Stimulated activated CD4-positive, alpha-beta T cell treated with anti-CD3 and anti-CD28 coated beads, Interleukin-2, amount 100 ng/mL, for 24 hours (primary cell): ENCODE measurements around the gene CACNA1C.

Experiments
- DNase-seq, 2 donors: peaks; one replicate each; pipeline ENCODE4 v3.0.0-alpha.2; 2020

Gene CACNA1C

DNA sequence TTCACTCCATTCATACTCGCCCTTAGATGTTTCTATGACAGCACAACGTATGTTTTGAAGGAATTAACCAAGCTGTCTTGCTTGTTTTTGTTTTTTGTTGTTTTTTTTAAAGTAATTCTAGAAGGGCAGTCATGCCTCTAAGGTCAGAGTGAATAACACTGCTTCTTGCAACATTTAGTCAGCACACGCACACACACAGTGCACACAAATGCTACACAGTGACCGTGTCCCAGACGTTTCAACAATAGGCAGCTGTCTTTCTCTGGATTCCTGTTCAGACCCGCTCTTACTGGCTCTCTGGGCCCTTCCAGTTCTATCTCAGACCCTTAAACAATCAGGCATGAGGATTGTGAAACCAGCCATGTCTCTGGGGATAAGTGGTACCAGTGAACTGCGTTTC, 391.0 kb downstream of the CACNA1C start:
- no peak for DNase-seq

DNA sequence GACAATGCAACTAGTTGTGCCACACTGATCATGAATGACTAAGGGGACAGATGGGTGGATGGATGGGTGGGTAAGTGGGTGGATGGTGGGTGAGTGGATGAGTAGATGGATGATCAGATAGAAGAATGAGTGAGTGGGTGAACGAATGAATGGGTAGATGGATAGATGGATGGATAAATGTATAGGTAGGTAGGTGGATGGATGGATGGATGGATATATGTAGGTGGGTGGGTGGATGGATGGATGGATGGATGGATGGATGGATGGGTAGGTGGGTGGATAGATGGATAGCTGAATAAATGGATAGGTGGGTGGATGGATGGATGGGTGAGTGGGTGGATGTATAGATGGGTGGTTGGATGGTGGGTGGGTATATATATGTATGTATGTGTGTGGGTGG, 393.2 kb downstream of the CACNA1C start:
- no peak for DNase-seq

DNA sequence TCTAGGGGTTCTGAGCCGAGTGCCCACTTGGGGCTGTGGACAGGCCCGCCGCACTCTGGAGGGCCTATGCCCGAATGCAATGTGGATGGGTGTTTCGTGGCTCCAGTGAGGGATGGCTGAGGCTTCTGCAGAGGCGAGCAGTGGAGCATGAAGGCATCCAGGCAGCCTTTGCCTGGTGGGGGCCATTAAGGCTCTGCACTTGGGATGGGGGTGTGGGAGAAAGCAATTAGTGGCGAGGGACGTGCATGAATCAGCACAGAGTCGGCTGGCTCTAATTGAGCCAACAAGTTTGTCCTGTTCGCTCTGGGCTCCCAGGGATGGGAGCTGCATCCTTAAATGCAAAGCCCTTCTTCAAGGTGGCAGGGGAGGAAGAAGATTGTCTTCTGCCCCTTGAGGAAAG, 395.1 kb downstream of the CACNA1C start:
- DNase-seq = no peak

DNA sequence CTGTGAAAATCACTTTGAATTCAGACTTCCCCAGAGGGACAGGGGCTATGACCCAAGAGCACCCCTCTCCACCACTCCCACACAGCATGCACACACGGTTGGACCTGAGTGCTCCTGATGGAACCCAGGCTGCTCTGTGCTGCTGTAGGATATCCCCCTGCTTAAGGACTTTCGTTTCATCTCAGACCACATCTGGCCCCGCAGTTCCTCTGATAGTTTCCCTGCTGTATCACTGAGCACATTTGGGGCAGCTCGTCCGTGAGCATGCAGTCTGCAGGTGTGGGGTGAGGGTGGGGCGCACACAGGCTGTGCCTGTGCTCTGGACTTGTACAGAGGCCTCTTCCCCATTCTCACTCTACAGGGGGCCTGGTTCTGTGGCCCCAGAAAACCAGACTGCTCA, 396.8 kb downstream of the CACNA1C start:
- no peak for DNase-seq

DNA sequence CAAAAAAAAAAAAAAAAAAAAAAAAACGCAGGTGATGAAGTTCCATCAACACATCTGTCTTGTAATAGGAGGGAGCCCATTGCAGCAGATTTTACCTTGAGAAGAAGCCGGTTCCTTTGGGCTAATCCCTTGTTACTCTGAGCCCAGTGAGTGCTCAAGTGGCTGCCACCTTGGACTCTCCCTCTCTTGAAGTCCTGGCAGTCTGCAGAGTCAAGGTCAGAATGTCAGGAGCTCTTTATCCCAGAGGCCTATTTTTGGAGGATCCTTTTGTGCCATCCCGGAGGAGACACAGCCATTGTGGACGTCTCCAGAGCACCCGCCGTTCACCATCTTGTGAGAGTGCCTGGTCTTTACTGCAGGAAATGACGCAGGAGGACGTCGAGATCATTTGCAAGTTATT, 397.8 kb downstream of the CACNA1C start:
- DNase-seq = no peak

DNA sequence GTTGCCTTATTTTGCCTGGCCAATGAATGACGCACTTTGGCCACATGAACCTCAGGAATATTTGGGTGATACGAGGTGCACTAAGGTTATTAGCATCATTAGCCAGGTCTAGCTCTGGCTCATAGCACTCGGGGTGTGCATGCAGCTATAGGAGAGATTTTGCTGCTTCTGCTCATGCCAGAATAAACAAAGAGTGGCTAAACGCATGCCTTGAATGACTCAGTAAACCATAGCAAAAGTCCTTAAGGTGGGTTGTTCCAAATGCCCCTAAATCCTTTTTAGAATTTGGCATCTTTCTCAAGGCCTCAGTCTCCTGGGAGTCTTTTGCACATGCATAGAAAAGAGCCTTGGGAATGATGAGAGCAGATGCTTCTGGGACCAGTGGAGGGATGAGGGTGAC, 398.2 kb downstream of the CACNA1C start:
- no peak for DNase-seq

DNA sequence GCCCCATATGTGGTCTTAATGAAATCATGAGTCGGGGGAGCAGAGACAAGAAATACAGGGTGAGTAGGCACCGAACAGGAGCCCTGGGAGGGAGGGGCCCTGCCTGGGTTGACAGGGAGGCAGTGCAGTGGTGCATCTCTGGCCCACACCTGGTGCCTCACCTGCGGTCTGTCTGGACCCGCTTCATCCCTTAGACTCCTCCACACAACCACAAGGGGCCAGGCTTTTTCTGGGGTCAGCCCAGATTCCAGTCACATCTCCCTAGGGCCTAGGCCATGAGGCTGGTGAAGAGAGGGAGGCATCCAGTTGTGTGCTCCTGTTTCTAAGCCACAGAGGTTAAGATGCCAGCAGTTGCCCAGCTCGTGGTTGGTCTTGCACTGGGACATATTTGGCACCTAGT, 398.7 kb downstream of the CACNA1C start:
- no peak for DNase-seq

DNA sequence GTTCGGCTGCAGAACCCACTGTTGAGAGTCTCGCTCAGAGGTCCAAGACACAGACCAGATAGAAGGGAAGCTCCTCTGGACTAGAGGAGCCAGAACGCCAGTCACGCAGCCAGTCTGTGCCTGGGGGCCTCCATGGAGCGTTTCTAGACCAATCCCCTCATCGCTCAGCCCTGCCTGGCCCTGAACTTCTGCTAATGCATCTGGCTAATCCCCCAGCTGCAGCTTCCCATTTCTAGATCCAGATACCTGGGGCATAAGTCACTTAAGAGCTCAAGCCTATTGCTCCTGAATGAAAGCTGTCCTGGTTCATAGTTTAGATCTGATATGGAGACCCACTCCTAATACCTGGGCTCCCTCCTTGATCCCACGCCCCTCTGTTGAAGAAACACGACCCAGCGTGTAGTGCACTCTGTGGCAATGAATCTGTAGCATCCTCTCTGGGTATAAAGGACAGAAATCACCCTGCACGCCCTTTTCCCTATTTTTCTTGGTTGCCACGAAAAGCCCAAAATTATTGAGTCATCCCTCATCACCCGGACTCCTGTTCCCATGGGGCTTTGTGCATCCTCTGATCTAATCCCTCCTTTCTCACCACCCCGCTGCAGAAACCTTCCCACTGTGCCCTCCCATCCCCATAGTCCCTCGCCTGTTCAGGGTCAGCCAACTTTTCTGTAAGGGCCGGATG, 400.4 kb downstream of the CACNA1C start:
- no peak for DNase-seq

DNA sequence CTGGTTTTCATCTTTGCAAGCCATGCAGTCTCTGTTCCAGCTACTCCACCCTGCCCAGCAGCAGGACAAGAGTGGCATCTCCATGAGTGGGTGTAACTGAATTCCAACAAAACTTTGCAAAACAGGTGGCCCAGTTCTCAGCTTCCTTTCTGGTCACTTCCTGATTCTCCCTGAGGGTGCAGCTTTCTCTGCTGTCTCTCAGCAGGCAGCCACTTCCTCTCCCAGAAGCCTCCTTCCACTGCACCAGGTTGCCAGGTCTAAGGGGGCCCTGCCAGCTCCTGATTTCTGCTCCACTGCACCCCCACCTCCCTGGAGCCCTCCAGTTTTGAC, 400.9 kb downstream of the CACNA1C start:
- no peak for DNase-seq

DNA sequence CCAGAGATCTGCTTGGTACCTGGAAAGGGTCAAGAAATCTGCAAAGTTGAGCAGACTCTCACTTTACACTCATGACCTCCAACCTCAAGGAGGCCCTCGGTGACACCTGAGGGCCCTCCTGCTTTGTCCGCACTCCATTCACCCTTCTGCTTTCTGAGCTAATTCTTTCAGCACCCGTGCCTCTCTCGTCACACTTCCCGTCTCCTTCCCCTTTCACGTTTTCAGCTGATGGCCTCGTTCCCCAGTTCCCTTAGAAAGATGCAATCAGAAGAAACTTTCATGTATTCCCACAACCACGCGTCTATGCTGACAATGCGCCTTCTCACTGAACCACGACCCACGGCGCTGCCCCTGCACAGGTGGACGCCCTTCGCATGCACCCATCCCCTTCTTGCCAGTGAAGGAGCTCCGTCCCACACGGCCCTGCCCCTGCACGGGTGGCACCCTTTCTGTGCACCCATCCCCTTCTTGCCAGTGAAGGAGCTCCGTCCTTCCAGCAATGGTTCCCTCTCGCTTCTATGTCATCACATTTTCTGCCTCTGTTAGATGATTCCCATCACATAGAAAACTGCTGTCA, 401.9 kb downstream of the CACNA1C start:
- no peak for DNase-seq

DNA sequence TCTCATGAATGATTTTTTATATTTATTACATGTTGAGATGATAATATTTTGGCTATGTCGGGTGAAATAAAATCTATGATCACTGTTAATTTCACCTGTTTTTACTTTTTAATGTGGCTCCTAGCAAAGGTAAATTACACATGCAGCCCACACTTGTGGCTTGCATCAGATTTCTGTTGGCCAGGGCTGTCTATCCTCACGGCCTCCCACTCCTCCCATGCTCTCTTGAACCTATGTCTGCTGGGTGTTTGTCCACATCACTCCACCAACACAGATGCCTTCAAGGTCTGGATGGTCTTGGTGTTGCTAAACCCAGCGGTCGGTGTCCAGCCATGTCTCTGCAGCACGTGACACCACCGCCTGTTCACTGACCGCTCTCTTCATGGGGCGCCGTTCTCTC, 402.6 kb downstream of the CACNA1C start:
- DNase-seq = no peak

DNA sequence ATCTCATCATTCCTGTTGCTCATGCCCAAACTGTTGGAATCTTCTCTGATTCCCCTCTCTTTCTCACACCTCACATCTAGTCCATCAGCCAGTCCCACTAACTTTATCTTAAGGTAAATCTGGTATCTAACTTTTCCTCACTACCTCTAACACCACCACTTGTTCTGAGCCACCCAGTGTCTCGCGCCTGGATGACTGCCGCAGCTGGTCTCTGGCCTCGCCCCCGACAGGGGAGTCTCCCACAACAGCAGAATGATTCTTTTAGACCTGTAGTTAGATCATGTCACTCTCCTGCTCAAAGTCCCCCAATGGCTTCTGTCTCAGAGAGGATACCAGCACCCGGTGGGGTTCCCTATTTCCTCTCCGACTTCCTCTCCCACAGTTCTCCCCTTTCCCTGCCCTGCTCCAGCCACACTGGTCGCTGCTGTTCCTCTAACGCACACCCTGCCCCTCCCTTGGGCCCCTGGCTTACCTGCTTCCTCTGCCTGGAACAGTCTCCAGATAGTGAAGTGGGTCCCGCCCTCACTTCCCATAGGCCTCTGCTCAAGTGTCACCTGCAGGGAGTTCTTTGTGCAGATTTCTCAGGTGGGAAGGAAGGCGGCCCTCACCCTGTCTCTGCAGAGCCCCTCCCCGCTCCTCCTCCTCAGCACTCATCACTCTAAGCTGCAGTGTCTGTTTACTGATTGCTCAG, 403.5 kb downstream of the CACNA1C start:
- DNase-seq = no peak

DNA sequence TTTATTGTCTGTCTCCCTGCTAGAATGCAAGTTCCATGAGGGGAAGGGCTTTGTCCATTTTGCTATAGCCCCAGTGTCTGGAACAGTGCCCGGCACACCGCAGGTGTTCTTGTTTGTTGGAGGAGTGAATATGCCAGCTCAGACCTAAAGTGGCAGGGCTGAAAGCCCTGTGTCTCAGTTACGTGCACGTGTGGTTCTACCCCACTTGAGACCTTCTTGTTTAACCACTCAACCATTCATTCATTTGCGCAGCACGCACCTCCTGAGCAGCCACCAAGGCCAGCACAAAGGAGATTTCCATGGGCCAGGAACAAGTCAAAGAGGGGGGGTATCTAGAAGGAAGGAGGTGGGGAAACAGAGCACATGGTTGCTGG, 404.0 kb downstream of the CACNA1C start:
- no peak for DNase-seq

DNA sequence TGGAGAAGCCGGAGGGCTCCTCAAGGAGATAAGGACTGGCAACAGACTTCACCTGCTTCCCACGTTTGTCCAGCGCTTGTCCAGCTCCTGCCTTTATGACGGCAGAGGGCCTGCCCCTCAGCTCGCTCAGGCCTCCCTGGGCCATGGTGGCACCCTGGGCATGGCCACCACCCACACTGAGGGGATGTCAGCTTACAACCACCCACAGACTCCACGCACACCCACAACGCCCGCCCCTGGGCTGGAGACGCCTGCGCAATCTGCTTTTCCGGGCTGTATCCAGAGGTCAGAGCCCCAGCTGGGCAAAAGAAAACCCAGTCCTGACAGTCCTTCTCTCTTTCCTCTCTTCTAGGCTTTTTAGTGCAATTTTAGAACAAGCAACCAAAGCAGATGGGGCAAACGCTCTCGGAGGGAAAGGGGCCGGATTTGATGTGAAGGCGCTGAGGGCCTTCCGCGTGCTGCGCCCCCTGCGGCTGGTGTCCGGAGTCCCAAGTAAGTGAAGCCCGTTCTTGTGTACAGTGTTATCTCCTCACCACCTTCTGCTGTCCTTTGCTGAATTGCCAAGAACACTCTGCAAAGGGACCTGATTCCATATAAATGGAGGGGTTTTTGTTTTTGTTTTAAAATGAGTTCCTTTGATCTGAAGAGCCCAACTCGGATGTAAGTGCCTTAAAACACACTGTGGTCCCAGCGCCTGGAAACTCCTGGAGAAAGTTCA, 404.6 kb downstream of the CACNA1C start:
- DNase-seq = no peak

DNA sequence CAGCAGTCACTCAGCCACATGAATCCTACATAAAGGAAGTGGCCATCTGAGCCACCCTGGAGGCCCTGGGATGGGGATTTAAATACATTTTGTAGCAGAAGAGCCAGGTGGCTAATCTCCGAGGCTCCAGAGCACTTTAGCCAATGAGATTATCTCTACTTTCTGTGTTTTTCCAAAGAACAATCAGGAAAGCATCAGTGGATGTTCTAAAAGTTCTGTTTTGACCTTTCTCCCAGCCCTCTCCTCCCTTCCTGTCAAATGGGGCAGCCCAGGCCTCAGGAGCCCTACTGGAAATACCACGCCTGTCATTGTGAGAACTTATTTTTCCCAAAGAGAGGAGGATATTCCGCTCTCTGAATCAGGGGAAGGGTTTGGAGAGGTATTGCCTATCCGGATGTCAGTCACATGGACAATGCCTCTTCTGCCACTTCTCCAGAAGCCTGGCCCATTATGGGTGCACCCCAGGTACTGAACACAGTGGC, 405.2 kb downstream of the CACNA1C start:
- no peak for DNase-seq

DNA sequence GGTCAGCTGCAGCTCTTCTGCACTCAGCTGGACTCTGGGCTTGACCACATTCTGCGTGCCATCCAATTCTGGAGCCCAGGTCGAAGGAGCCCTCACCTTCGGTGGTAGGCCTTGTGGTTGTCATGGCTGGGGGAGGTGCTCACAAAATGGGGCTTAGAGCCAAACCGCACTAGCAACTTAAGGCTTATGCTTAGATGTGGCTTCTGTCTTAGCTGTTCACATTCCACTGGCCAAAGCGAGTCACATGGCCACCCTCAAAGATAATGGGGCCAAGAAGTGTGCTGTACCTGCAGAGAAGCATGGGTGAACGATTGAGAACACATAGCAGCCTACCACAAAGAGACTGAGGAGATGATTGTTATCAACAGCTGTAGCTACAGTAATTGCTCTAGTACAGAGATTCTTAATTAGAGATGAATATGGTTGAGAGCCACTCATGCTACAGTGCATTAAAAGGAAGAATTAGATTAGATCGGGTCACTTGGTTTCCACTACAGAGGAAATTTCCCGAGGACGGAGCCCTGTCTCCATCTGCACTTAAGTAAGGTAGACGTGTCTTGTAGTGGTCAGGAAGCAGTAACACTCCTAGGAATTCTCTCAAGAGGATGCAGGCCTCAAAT, 407.4 kb downstream of the CACNA1C start:
- DNase-seq = no peak

DNA sequence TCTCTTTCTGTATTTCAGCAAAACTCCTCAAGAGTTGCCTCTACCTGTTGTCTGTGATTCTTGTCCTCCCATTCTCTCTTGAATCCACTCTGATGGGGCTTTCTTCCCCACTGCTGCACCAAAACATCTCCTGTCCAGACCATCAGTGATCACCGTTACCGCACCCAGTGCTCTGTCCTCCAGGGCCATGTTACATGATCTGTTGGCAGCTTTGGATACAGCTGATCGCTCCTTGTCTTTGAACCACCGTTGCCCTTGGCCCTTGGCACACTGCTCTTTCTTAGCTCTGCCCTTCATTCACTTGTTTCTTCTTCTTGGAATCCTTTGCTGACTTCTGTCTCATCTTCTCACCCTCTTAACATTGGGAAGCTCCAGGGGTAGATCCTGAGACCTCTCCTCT, 408.3 kb downstream of the CACNA1C start:
- no peak for DNase-seq

DNA sequence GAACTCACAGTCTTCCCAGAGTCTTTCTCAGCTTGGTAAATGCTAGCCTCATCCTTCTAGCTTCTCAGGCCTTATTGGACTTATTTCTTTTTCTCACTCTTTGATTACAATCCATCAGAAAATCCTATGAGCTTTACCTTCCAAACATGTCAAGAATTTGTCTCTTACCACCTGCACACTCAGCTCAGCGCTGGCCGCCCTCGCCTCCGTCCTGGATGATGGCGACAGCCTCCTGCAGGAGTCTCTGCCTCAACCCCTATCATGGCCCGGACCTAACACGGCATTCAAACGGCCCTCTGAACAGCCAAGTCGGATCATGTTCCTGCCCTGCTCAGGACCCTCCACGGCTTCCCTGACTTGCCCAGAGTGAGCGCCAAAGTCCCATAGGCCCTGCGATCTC, 408.9 kb downstream of the CACNA1C start:
- DNase-seq = no peak

DNA sequence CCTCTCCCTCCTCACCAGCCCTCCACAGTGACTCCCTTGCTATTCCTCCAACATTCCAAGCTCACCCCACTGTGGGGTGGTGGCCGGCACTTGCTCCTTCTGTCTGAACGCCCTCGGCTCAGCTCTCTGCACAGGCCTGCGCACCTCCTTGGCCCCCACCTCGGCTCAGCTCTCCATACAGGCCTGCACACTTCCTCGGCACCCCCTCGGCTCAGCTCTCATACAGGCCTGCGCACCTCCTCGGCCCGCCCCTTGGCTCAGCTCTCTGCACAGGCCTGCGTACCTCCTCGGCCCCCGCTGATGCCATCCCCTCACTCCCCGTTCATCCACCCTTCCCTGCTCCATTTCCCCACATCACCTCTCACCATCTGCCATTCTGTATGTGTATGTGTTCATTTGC, 409.3 kb downstream of the CACNA1C start:
- no peak for DNase-seq

DNA sequence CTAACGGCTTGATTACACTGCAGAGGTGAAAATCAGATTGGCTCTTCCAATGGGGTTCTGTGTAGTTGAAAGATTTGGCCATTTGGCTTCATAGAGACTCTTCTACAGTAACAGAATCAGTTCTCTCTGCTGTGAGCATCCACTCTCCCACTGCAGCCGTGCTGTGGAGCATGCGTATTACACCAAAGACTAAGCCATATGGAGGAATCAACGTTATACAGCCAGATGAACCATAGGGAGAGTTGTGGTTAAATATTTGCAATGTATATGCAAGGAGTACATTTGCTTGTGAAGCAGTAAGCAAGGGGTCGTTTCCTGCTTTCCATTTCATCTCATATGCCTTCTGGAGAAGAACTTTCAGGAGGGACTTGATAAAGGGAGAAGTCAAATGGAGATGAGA, 410.9 kb downstream of the CACNA1C start:
- no peak for DNase-seq

DNA sequence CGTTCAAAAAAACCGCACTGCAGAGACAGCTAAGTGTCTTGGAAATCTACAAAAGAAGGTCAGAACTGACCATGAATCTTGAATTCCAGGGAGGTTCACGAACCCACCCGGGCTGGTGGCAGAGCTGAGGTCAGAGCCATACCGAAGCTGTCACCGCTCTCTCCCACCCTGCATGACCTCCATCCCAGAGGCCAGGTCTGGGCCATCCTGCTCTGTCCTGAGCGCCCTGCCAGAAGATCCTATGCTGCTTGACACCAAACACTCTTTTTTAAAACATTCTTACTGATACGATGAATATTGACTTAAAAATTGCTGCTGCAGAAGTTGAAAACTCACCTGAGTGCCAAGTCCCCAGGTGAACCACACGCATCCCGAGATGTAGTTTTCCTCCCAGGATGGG, 412.9 kb downstream of the CACNA1C start:
- DNase-seq = no peak

DNA sequence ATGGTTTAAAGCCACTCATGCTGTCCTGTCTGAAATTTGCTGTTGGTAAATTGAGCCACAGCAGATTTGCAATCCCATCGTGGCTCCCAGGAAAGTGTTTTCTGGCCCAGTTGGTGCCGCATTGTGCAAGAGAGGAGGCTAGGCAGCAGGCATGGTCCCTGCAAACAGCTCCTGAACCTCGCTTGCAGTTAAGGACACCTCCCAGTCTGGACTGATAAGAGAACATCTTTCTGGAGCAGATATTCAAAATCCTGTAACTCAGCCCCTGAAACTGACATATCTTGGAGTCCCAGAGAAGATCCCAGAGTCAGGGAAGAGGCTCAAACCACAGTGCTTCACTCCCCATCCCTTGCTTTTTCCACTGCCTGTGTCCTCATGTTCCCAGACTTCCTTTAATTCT, 413.4 kb downstream of the CACNA1C start:
- no peak for DNase-seq

DNA sequence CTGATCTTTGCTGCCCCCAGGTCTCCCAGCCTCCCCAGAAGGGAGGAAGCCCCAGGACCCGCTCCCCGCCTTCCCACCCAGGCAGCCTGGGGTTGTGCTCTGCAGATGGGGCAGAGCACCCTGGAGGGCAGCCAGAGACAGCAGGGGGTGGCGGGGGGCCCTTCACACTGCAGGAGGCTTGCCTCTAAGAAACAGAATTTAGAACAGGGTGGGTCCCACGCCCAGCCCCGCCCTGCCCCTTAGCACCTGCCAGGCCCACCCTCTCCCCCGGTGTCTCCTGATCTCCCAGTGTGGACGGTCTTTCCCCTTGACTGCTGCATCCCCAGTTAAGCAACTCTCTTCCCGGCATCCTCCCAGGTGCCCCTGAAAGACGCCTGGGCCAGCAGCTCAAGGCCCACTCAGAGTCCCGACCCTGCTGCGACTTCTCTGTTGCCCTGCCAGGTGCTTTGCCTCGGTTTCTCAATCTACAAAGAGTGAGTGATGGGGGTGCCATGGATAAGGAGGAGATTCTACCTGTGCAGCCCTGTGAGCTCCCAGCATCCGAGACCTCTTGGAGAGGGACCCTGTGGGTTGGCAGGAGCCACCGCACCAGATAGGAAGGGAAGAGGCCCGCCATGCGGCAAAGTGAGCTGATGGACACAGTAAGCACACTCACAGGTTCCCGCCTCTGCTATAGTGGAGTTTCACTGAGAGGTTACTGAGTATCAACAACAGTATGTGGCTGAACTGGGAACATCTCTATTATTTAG, 414.8 kb downstream of the CACNA1C start:
- no peak for DNase-seq
